WTC11 (cell line): ENCODE data around the gene NANOGP8. TPM values are rescaled to one million over a fixed set of nuclear protein-coding genes. Genes with fewer than 3 reads are reported as not detected.

Experiments
- ATAC-seq: fragments of 200-7000 bp; cut with Tn5 transposase; 2 replicates; pipeline ENCODE4 v1.10.0; 2021; ENCODE audit warnings: mild to moderate bottlenecking, moderate library complexity
- CTCF ChIA-PET: fragments of 300-600 bp; sonication (Branson Sonifier 250); formaldehyde crosslinking; loops from one replicate; lab custom pipeline; 2021; ENCODE audit warnings: antibody characterized with exemption; lab: Charles Lee
- POLR2A ChIA-PET: fragments of 350-600 bp; sonication (Branson Sonifier 250); formaldehyde crosslinking; loops from one replicate; lab custom pipeline; 2021; ENCODE audit warnings: antibody characterized with exemption; lab: Charles Lee
- DNase-seq: peaks from one replicate; pipeline ENCODE4 v3.0.0; 2021; ENCODE audit warnings: low spot score
- H3K27ac Mint-ChIP-seq: 2 replicates; pipeline ENCODE4 v1.8.0; 2021; ENCODE audit warnings: mixed read lengths
- H3K27me3 Mint-ChIP-seq: 2 replicates; pipeline ENCODE4 v1.8.0; 2021; ENCODE audit warnings: low read depth, mild to moderate bottlenecking, moderate library complexity, mixed read lengths
- H3K36me3 Mint-ChIP-seq: 2 replicates; pipeline ENCODE4 v1.8.0; 2021; ENCODE audit warnings: mixed read lengths
- H3K4me1 Mint-ChIP-seq: 2 replicates; pipeline ENCODE4 v1.8.0; 2022; ENCODE audit warnings: mixed read lengths
- H3K4me3 Mint-ChIP-seq: 2 replicates; pipeline ENCODE4 v1.8.0; 2021; ENCODE audit warnings: mild to moderate bottlenecking, moderate library complexity, mixed read lengths
- H3K9me3 Mint-ChIP-seq: 2 replicates; pipeline ENCODE4 v1.8.0; 2021; ENCODE audit warnings: mixed read lengths
- ATF1 ChIP-seq: sonication (generic); formaldehyde crosslinking; IDR thresholded peaks from 2 replicates; pipeline ENCODE4 v1.8.1; 2023; ENCODE audit warnings: mild to moderate bottlenecking, moderate library complexity, missing genetic modification reagents
- ATF3 ChIP-seq: sonication (generic); formaldehyde crosslinking; conservative IDR thresholded peaks from 2 replicates; pipeline ENCODE4 v1.8.1; 2022; ENCODE audit warnings: mild to moderate bottlenecking, missing genetic modification reagents
- CBFB ChIP-seq: sonication (generic); formaldehyde crosslinking; IDR thresholded peaks from 2 replicates; pipeline ENCODE4 v1.8.1; 2022; ENCODE audit warnings: mild to moderate bottlenecking, low read depth, missing genetic modification reagents
- E2F1 ChIP-seq: sonication (generic); formaldehyde crosslinking; IDR thresholded peaks from 2 replicates; pipeline ENCODE4 v1.8.0; 2022; ENCODE audit warnings: mild to moderate bottlenecking, missing genetic modification reagents
- EMX1 ChIP-seq: fragments of 250-450 bp; sonication (Bioruptor Pico); IDR thresholded peaks from 2 replicates; pipeline ENCODE4 v1.8.0; 2021; ENCODE audit warnings: mild to moderate bottlenecking
- ESRRA ChIP-seq: sonication (generic); formaldehyde crosslinking; IDR thresholded peaks from 2 replicates; pipeline ENCODE4 v1.8.1; 2022; ENCODE audit warnings: mild to moderate bottlenecking, missing genetic modification reagents, borderline replicate concordance
- GRHL2 ChIP-seq: fragments of 250-450 bp; sonication (Bioruptor Pico); IDR thresholded peaks from 2 replicates; pipeline ENCODE4 v1.8.0; 2022; ENCODE audit warnings: mild to moderate bottlenecking, moderate library complexity; ENCODE audit not compliant: insufficient replicate concordance, severe bottlenecking
- JUN ChIP-seq: sonication (generic); formaldehyde crosslinking; IDR thresholded peaks from 2 replicates; pipeline ENCODE4 v1.8.0; 2023; ENCODE audit warnings: mild to moderate bottlenecking, missing genetic modification reagents
- MAX ChIP-seq: sonication (generic); formaldehyde crosslinking; IDR thresholded peaks from 2 replicates; pipeline ENCODE4 v1.8.0; 2022; ENCODE audit warnings: mild to moderate bottlenecking, missing genetic modification reagents
- NFATC4 ChIP-seq: fragments of 250-450 bp; sonication (Bioruptor Pico); IDR thresholded peaks from 2 replicates; pipeline ENCODE4 v1.9.0; 2021; ENCODE audit warnings: mild to moderate bottlenecking
- OVOL2 ChIP-seq: fragments of 250-450 bp; sonication (Bioruptor Pico); IDR thresholded peaks from 2 replicates; pipeline ENCODE4 v1.9.0; 2021; ENCODE audit warnings: mild to moderate bottlenecking, borderline replicate concordance
- SOX15 ChIP-seq: fragments of 250-450 bp; sonication (Bioruptor Pico); IDR thresholded peaks from 2 replicates; pipeline ENCODE4 v1.9.0; 2021; ENCODE audit warnings: mild to moderate bottlenecking
- TCF7 ChIP-seq: sonication (generic); formaldehyde crosslinking; IDR thresholded peaks from 2 replicates; pipeline ENCODE4 v1.8.0; 2022; ENCODE audit warnings: mild to moderate bottlenecking, low read depth, missing genetic modification reagents, moderate library complexity
- TEAD4 ChIP-seq: sonication (generic); formaldehyde crosslinking; IDR thresholded peaks from 2 replicates; pipeline ENCODE4 v1.8.0; 2022; ENCODE audit warnings: mild to moderate bottlenecking, missing genetic modification reagents
- USF1 ChIP-seq: sonication (generic); formaldehyde crosslinking; IDR thresholded peaks from 2 replicates; pipeline ENCODE4 v1.8.0; 2022; ENCODE audit warnings: mild to moderate bottlenecking, missing genetic modification reagents
- ZNF232 ChIP-seq: sonication (generic); formaldehyde crosslinking; IDR thresholded peaks from 2 replicates; pipeline ENCODE4 v1.8.0; 2022; ENCODE audit warnings: mild to moderate bottlenecking, missing genetic modification reagents
- ZNF263 ChIP-seq: sonication (generic); formaldehyde crosslinking; IDR thresholded peaks from 2 replicates; pipeline ENCODE4 v1.8.1; 2022; ENCODE audit warnings: low read depth, mild to moderate bottlenecking, moderate library complexity, missing genetic modification reagents
- ZNF416 ChIP-seq: fragments of 250-450 bp; sonication (Bioruptor Pico); IDR thresholded peaks from 2 replicates; pipeline ENCODE4 v1.9.0; 2021; ENCODE audit warnings: mild to moderate bottlenecking, inconsistent platforms
- ZNF423 ChIP-seq: fragments of 250-450 bp; sonication (Bioruptor Pico); IDR thresholded peaks from 2 replicates; pipeline ENCODE4 v2.1.2; 2022; ENCODE audit warnings: mild to moderate bottlenecking, moderate library complexity
- ZNF671 ChIP-seq: fragments of 250-450 bp; sonication (Bioruptor Pico); IDR thresholded peaks from 2 replicates; pipeline ENCODE4 v1.8.0; 2021; ENCODE audit warnings: mild to moderate bottlenecking
- total RNA-seq: library from RNA; stranded (reverse); gene quantifications from 3 replicates; pipeline ENCODE4 v1.2.3, GENCODE V29; 2021
- TF ChIP-seq, protein P1 (sequence below): sonication (generic); formaldehyde crosslinking; IDR thresholded peaks from 2 replicates; pipeline ENCODE4 v1.8.1; 2022; ENCODE audit warnings: mild to moderate bottlenecking, missing genetic modification reagents, moderate library complexity, borderline replicate concordance
- TF ChIP-seq, protein P2 (sequence below): sonication (generic); formaldehyde crosslinking; IDR thresholded peaks from 2 replicates; pipeline ENCODE4 v1.8.1; 2023; ENCODE audit warnings: mild to moderate bottlenecking, missing genetic modification reagents
- TF ChIP-seq, protein P3 (sequence below): sonication (generic); formaldehyde crosslinking; IDR thresholded peaks from 2 replicates; pipeline ENCODE4 v1.8.0; 2023; ENCODE audit warnings: missing genetic modification reagents, mild to moderate bottlenecking, borderline replicate concordance

Gene NANOGP8
- total RNA-seq, 1 experiment from 2014 or later, result 2.1 TPM

- Mint-ChIP-seq H3K27me3 (no peaks in the 10 kb centered on the region), H3K27ac (no peak overlapping the region), H3K36me3 (peaks cover 6% of the 10 kb centered on the region), H3K4me1 (peaks cover 6% of the 10 kb centered on the region), H3K4me3 (no peak overlapping the region), H3K9me3 (peaks cover 23% of the 10 kb centered on the region)
- ChIA-PET CTCF (no interaction called here), POLR2A (no interaction called here)
- TF ChIP-seq NFATC4 (no peak), E2F1 (no peak)
- ATAC-seq (no peak), DNase-seq (no peak)
Measured at GRCh38 chr15:35129361-35129760, 44.3 kb upstream of the NANOGP8 start.

DNA sequence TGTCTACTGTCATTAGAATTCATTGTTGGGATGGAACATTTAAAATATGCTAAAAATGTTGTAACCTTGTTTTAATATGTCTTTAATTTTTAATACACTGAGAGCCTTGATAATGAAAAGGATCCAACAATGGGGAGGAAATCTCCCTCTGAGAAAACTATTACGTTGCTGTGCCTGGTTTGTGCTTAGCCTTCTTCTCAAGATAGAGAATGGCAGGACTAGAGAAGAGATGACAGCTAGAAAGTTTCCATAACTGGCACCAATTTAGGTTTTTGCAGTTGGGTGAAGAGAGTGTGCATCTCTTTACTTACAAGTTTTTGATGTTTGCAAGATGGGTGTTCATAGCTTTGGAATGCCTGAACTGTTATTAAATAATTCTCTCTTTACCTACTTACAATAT lies 42.6 kb upstream of the NANOGP8 start:
- ChIA-PET CTCF (no interaction called here), POLR2A (no interaction called here)
- H3K27me3 Mint-ChIP-seq, result no peaks in the 10 kb centered on the region
- no peak overlapping the region for H3K4me3 Mint-ChIP-seq
- no peak for TF ChIP-seq GRHL2
- TF ChIP-seq, protein P1, sequence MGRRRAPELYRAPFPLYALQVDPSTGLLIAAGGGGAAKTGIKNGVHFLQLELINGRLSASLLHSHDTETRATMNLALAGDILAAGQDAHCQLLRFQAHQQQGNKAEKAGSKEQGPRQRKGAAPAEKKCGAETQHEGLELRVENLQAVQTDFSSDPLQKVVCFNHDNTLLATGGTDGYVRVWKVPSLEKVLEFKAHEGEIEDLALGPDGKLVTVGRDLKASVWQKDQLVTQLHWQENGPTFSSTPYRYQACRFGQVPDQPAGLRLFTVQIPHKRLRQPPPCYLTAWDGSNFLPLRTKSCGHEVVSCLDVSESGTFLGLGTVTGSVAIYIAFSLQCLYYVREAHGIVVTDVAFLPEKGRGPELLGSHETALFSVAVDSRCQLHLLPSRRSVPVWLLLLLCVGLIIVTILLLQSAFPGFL, result no peak
- no peak for TF ChIP-seq SOX15
- TF ChIP-seq CBFB, result no peak
- TF ChIP-seq EMX1 (CRISPR knock-in tag), result no peak
- TF ChIP-seq ZNF423 (CRISPR knock-in tag), result no peak
- TF ChIP-seq, protein P2, sequence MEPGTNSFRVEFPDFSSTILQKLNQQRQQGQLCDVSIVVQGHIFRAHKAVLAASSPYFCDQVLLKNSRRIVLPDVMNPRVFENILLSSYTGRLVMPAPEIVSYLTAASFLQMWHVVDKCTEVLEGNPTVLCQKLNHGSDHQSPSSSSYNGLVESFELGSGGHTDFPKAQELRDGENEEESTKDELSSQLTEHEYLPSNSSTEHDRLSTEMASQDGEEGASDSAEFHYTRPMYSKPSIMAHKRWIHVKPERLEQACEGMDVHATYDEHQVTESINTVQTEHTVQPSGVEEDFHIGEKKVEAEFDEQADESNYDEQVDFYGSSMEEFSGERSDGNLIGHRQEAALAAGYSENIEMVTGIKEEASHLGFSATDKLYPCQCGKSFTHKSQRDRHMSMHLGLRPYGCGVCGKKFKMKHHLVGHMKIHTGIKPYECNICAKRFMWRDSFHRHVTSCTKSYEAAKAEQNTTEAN (CRISPR knock-in tag), result no peak
- no peak for TF ChIP-seq USF1 (CRISPR knock-in tag)
- TF ChIP-seq, protein P3, sequence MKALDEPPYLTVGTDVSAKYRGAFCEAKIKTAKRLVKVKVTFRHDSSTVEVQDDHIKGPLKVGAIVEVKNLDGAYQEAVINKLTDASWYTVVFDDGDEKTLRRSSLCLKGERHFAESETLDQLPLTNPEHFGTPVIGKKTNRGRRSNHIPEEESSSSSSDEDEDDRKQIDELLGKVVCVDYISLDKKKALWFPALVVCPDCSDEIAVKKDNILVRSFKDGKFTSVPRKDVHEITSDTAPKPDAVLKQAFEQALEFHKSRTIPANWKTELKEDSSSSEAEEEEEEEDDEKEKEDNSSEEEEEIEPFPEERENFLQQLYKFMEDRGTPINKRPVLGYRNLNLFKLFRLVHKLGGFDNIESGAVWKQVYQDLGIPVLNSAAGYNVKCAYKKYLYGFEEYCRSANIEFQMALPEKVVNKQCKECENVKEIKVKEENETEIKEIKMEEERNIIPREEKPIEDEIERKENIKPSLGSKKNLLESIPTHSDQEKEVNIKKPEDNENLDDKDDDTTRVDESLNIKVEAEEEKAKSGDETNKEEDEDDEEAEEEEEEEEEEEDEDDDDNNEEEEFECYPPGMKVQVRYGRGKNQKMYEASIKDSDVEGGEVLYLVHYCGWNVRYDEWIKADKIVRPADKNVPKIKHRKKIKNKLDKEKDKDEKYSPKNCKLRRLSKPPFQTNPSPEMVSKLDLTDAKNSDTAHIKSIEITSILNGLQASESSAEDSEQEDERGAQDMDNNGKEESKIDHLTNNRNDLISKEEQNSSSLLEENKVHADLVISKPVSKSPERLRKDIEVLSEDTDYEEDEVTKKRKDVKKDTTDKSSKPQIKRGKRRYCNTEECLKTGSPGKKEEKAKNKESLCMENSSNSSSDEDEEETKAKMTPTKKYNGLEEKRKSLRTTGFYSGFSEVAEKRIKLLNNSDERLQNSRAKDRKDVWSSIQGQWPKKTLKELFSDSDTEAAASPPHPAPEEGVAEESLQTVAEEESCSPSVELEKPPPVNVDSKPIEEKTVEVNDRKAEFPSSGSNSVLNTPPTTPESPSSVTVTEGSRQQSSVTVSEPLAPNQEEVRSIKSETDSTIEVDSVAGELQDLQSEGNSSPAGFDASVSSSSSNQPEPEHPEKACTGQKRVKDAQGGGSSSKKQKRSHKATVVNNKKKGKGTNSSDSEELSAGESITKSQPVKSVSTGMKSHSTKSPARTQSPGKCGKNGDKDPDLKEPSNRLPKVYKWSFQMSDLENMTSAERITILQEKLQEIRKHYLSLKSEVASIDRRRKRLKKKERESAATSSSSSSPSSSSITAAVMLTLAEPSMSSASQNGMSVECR (CRISPR knock-in tag), result no peak
- no peak for TF ChIP-seq ZNF416 (CRISPR knock-in tag)
- TF ChIP-seq ATF3, result no peak
- TF ChIP-seq ATF1 (CRISPR knock-in tag), result no peak
- TF ChIP-seq ZNF671 (CRISPR knock-in tag), result no peak
- peaks cover 6% of the 10 kb centered on the region for H3K36me3 Mint-ChIP-seq
- peaks cover 4% of the 10 kb centered on the region; the same call in 1 of the 2 replicates for H3K4me1 Mint-ChIP-seq
- no peak overlapping the region for H3K27ac Mint-ChIP-seq
- DNase-seq (no peak), ATAC-seq (no peak)
- H3K9me3 Mint-ChIP-seq, result peaks cover 23% of the 10 kb centered on the region

GRCh38 chr15:35126236-35126635 lies 41.1 kb upstream of the NANOGP8 start:
- H3K36me3 Mint-ChIP-seq, result peaks cover 5% of the 10 kb centered on the region
- TF ChIP-seq TEAD4, result no peak
- no peak for TF ChIP-seq SOX15
- TF ChIP-seq NFATC4, result no peak
- TF ChIP-seq TCF7 (CRISPR knock-in tag), result no peak
- no peak for TF ChIP-seq OVOL2 (CRISPR knock-in tag)
- no peak for TF ChIP-seq ZNF263
- TF ChIP-seq ESRRA (CRISPR knock-in tag), result no peak
- no peak for TF ChIP-seq ZNF232 (CRISPR knock-in tag)
- TF ChIP-seq JUN (CRISPR knock-in tag), result no peak
- no peak for TF ChIP-seq MAX (CRISPR knock-in tag)
- TF ChIP-seq, all 79 proteins: peak for 0
- Mint-ChIP-seq H3K4me1 (peaks cover 4% of the 10 kb centered on the region; the same call in 1 of the 2 replicates), H3K27ac (no peak overlapping the region), H3K4me3 (no peak overlapping the region), H3K27me3 (no peaks in the 10 kb centered on the region), H3K9me3 (peaks cover 19% of the 10 kb centered on the region)
- DNase-seq, result no peak
- CTCF ChIA-PET, result no interaction called here
- POLR2A ChIA-PET, result no interaction called here
- no peak for ATAC-seq
